ENCODE data around the gene GTF2A1. TPM values are rescaled to one million over a fixed set of nuclear protein-coding genes. Genes with fewer than 3 reads are reported as not detected.

The GTF2A1 gene
- total and polyA plus RNA-seq, 7 donors = 8.1 to 45.1 (median 25.5) TPM

GRCh38 chr14:81236138-81236537 is 15.4 kb upstream of the GTF2A1 start:
- Histone ChIP-seq H3K9me3 (no peaks in the 10 kb centered on the region), H3K4me1 (no peaks in the 10 kb centered on the region), H3K27ac (no peak overlapping the region), H3K36me3 (ENCODE audit: insufficient read depth in 1 of 2, low read depth in 1 of 2) (no peaks in the 10 kb centered on the region), H3K4me3 (no peak overlapping the region), H3K27me3 (ENCODE audit: insufficient read depth in 3 of 3, low read length in 2 of 3) (no peaks in the 10 kb centered on the region)
- TF ChIP-seq CTCF (IDR thresholded peaks at IDR 0.05) = no peak
- intact Hi-C loops (cut with DNase I) = no loop called here
- WGBS, 3 donors = 94 to 96% (median 95%) methylated on average over 15 to 20 of the region's 20 CpGs
- no peak for ATAC-seq
- no peak for DNase-seq

- Histone ChIP-seq H3K4me1 (no peaks in the 10 kb centered on the region), H3K9me3 (no peaks in the 10 kb centered on the region), H3K27me3 (ENCODE audit: insufficient read depth in 3 of 3, low read length in 2 of 3) (no peaks in the 10 kb centered on the region), H3K4me3 (no peak overlapping the region), H3K27ac (no peak overlapping the region), H3K36me3 (ENCODE audit: insufficient read depth in 1 of 2, low read depth in 1 of 2) (no peaks in the 10 kb centered on the region)
- DNase-seq = no peak
- no peak for TF ChIP-seq CTCF (IDR thresholded peaks at IDR 0.05)
- no peak for ATAC-seq
- intact Hi-C loops (cut with DNase I) = no loop called here
- WGBS, 3 donors = 62 to 66% (median 63%) methylated on average over 2 of the region's 2 CpGs
Observed at GRCh38 chr14:81235096-81235495, 14.3 kb upstream of the GTF2A1 start.

- no peak overlapping the region for H3K4me3 ChIP-seq
- DNase-seq = no peak
- no peak overlapping the region for H3K27ac ChIP-seq
- no peak for ATAC-seq
- no peak for TF ChIP-seq CTCF (IDR thresholded peaks at IDR 0.05)
- no peaks in the 10 kb centered on the region for H3K4me1 ChIP-seq
- intact Hi-C loops (cut with DNase I) = no loop called here
- H3K27me3 ChIP-seq (ENCODE audit: insufficient read depth in 3 of 3, low read length in 2 of 3) = no peaks in the 10 kb centered on the region
- no peaks in the 10 kb centered on the region for H3K9me3 ChIP-seq
- H3K36me3 ChIP-seq (ENCODE audit: insufficient read depth in 1 of 2, low read depth in 1 of 2) = no peaks in the 10 kb centered on the region
Observed at GRCh38 chr14:81234278-81234677, 13.5 kb upstream of the GTF2A1 start.

- 83 to 100% (median 88%) methylated on average over 1 of the region's 1 CpG for WGBS, 3 donors
- no peaks in the 10 kb centered on the region for H3K4me1 ChIP-seq
- no peak for TF ChIP-seq CTCF (IDR thresholded peaks at IDR 0.05)
- intact Hi-C loops (cut with DNase I) = no loop called here
- H3K27ac ChIP-seq = no peak overlapping the region
- H3K36me3 ChIP-seq (ENCODE audit: insufficient read depth in 1 of 2, low read depth in 1 of 2) = no peaks in the 10 kb centered on the region
- ATAC-seq (no peak), DNase-seq (no peak)
- no peaks in the 10 kb centered on the region for H3K27me3 ChIP-seq (ENCODE audit: insufficient read depth in 3 of 3, low read length in 2 of 3)
- H3K9me3 ChIP-seq = no peaks in the 10 kb centered on the region
- H3K4me3 ChIP-seq = no peak overlapping the region
Observed at GRCh38 chr14:81233615-81234014, 12.9 kb upstream of the GTF2A1 start.

- ATAC-seq (no peak), DNase-seq (no peak)
- no peaks in the 10 kb centered on the region for H3K9me3 ChIP-seq
- no peaks in the 10 kb centered on the region for H3K36me3 ChIP-seq (ENCODE audit: insufficient read depth in 1 of 2, low read depth in 1 of 2)
- no peak for TF ChIP-seq CTCF (IDR thresholded peaks at IDR 0.05)
- H3K4me1 ChIP-seq = no peaks in the 10 kb centered on the region
- 87 to 96% (median 89%) methylated on average over 1 of the region's 1 CpG for WGBS, 3 donors
- no peak overlapping the region for H3K4me3 ChIP-seq
- H3K27ac ChIP-seq = no peak overlapping the region
- no peaks in the 10 kb centered on the region for H3K27me3 ChIP-seq (ENCODE audit: insufficient read depth in 3 of 3, low read length in 2 of 3)
- intact Hi-C loops (cut with DNase I) = no loop called here
Observed at GRCh38 chr14:81231540-81231939, 10.8 kb upstream of the GTF2A1 start.
